ENCODE results near the gene RAP2A.

DNA sequence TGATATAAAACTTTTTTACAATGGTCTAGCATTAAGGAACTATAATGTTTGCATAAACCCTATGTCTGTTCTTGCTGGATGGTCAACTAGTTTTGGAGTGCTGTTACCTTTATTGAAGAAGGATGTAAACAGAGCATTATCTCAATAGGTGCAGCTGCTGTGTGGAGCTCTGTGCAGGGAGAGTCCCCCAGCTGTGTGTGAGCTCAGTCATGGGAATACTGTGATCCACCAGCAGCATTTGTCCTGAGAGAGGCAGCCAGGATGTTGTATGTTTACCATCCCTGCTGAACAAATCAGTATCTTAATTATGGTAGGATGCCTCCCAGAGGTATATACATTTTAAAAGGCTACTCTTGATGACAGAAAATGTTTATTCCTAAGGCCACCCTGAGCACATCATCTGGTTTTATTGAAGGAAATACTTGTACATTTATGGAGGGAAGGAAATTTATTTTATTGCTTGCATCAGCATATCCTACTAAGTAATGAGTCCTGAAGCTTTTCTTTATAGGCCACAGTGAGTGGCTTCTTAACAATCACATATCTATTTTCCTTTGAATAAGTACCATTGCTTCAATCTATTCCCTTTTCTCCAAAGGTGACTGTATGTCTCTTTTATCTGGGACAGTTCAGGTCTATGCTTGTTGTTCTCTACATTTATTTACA, 11.7 kb downstream of the RAP2A start:
- TF ChIP-seq, protein P1, sequence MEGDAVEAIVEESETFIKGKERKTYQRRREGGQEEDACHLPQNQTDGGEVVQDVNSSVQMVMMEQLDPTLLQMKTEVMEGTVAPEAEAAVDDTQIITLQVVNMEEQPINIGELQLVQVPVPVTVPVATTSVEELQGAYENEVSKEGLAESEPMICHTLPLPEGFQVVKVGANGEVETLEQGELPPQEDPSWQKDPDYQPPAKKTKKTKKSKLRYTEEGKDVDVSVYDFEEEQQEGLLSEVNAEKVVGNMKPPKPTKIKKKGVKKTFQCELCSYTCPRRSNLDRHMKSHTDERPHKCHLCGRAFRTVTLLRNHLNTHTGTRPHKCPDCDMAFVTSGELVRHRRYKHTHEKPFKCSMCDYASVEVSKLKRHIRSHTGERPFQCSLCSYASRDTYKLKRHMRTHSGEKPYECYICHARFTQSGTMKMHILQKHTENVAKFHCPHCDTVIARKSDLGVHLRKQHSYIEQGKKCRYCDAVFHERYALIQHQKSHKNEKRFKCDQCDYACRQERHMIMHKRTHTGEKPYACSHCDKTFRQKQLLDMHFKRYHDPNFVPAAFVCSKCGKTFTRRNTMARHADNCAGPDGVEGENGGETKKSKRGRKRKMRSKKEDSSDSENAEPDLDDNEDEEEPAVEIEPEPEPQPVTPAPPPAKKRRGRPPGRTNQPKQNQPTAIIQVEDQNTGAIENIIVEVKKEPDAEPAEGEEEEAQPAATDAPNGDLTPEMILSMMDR (IDR thresholded peaks at IDR 0.05) = no peak
- TF ChIP-seq EP300 (IDR thresholded peaks at IDR 0.05) (no peak), POLR2AphosphoS5 (IDR thresholded peaks at IDR 0.05) (no peak), POLR2A (IDR thresholded peaks at IDR 0.05) (no peak)

Data from gastroesophageal sphincter (tissue), 3 donors.